ENCODE measurements around the gene MEX3B.

- TF ChIP-seq CTCF (conservative IDR thresholded peaks at IDR 0.05) (no peak), EZH2 (IDR thresholded peaks at IDR 0.05; ENCODE audit: low read depth) (no peak)
These were observed 19.0 kb upstream of the MEX3B start for GRCh38 chr15:82064824-82065223.

Measured in PC-9 (cell line).